Thyroid gland (tissue), 4 donors: ENCODE data around the gene CFAP210. TPM values are rescaled to one million over a fixed set of nuclear protein-coding genes. Genes with fewer than 3 reads are reported as not detected.

ENCODE experiments used
- DNase-seq, 2 donors: peaks; one replicate each; pipeline ENCODE4 v3.0.0-alpha.2; 2019
- H3K27ac ChIP-seq, 3 donors: fragments of 200-600 bp; sonication (generic); 1 replicate in 2 of 3; 2 replicates in 1 of 3; pipeline ENCODE4 v1.5.1; 2016 to 2019; ENCODE audit warnings: mild to moderate bottlenecking in 1 of 3, moderate library complexity in 1 of 3
- H3K27me3 ChIP-seq: fragments of 200-600 bp; sonication (generic); one replicate; pipeline ENCODE4 v1.5.1; 2019
- H3K36me3 ChIP-seq, 2 donors: fragments of 200-600 bp; sonication (generic); one replicate each; pipeline ENCODE4 v1.5.1; 2016 to 2019
- H3K4me1 ChIP-seq, 2 donors: fragments of 200-600 bp; sonication (generic); one replicate each; pipeline ENCODE4 v1.5.1; 2017 to 2019
- H3K4me3 ChIP-seq, 3 donors: fragments of 200-600 bp; sonication (generic); replicated peaks in 1 of 3; 1 replicate in 2 of 3; 2 replicates in 1 of 3; pipeline ENCODE4 v1.5.1; 2016; ENCODE audit warnings: mild to moderate bottlenecking in 1 of 3
- H3K9me3 ChIP-seq: fragments of 200-600 bp; sonication (generic); one replicate; pipeline ENCODE4 v1.5.1; 2017
- CTCF ChIP-seq, 6 experiments: fragments of 200-600 bp in 3 of 6; fragments of 450-650 bp in 3 of 6; sonication (generic) in 3 of 6; IDR thresholded peaks; one replicate each; pipeline ENCODE4 v1.5.1; 2016 to 2019; ENCODE audit warnings: antibody characterized with exemption in 6 of 6, mild to moderate bottlenecking in 2 of 6, inconsistent platforms in 1 of 6, moderate library complexity in 1 of 6
- POLR2A ChIP-seq, 2 donors: fragments of 450-650 bp; IDR thresholded peaks; one replicate each; pipeline ENCODE4 v1.6.1; 2017; ENCODE audit warnings: antibody characterized with exemption in 2 of 2, mild to moderate bottlenecking in 2 of 2, moderate library complexity in 1 of 2
- WGBS, 2 donors: methylation state at CpG; one replicate each; pipeline ENCODE4 v1.1.5; 2017; 5-methylcytosine and 5-hydroxymethylcytosine counted together
- intact Hi-C: fragments of 100-400 bp; cut with DNase I; formaldehyde crosslinking; loops from one replicate; pipeline ENCODE4 v1.15.1; 2023
- total RNA-seq, 4 donors: library from RNA; depleted of rRNA; stranded (reverse); fragments of >200 nt; gene quantifications; one replicate each; pipeline ENCODE4 v1.2.3, GENCODE V29; 2016

The CFAP210 gene
- total RNA-seq, 4 donors from 2014 or later, result 1.6 TPM; not detected in 2

- no peak overlapping the region for H3K27ac ChIP-seq
- 93% methylated on average over 2 of the region's 2 CpGs for WGBS, 2 donors
- no peaks in the 10 kb centered on the region for H3K4me1 ChIP-seq
- TF ChIP-seq POLR2A (IDR thresholded peaks at IDR 0.05), result no peak
- TF ChIP-seq CTCF (IDR thresholded peaks at IDR 0.05), result no peak
- no peaks in the 10 kb centered on the region for H3K27me3 ChIP-seq
- no peaks in the 10 kb centered on the region for H3K9me3 ChIP-seq
- H3K36me3 ChIP-seq, result no peaks in the 10 kb centered on the region
- no peak for DNase-seq
- intact Hi-C loops, result no loop called here
- no peak overlapping the region for H3K4me3 ChIP-seq
Measured at GRCh38 chr2:169647496-169647895, 46.7 kb downstream of the CFAP210 start.

GRCh38 chr2:169644173-169644572 lies 50.0 kb downstream of the CFAP210 start:
- H3K4me1 ChIP-seq, result no peaks in the 10 kb centered on the region
- intact Hi-C loops, result no loop called here
- H3K27me3 ChIP-seq, result no peaks in the 10 kb centered on the region
- 62 to 71% methylated on average over 3 of the region's 3 CpGs for WGBS, 2 donors
- no peak overlapping the region for H3K4me3 ChIP-seq
- DNase-seq, result no peak
- TF ChIP-seq CTCF (IDR thresholded peaks at IDR 0.05) (no peak), POLR2A (IDR thresholded peaks at IDR 0.05) (no peak)
- no peaks in the 10 kb centered on the region for H3K36me3 ChIP-seq
- H3K27ac ChIP-seq, result no peak overlapping the region
- H3K9me3 ChIP-seq, result no peaks in the 10 kb centered on the region

- H3K36me3 ChIP-seq, result peaks cover 12 to 14% of the 10 kb centered on the region in 2 donors
- no peaks in the 10 kb centered on the region for H3K9me3 ChIP-seq
- no peak overlapping the region for H3K4me3 ChIP-seq
- intact Hi-C loops, result no loop called here
- 97% methylated on average over 2 of the region's 2 CpGs for WGBS, 2 donors
- H3K27ac ChIP-seq, result no peak overlapping the region
- no peaks in the 10 kb centered on the region for H3K4me1 ChIP-seq
- TF ChIP-seq POLR2A (IDR thresholded peaks at IDR 0.05) (no peak), CTCF (IDR thresholded peaks at IDR 0.05) (no peak)
- no peak for DNase-seq
- H3K27me3 ChIP-seq, result no peaks in the 10 kb centered on the region
Measured at GRCh38 chr2:169641464-169641863, 52.7 kb downstream of the CFAP210 start.

- TF ChIP-seq POLR2A (IDR thresholded peaks at IDR 0.05) (no peak), CTCF (IDR thresholded peaks at IDR 0.05) (no peak)
- no peaks in the 10 kb centered on the region for H3K9me3 ChIP-seq
- no peaks in the 10 kb centered on the region for H3K4me1 ChIP-seq
- no peak for DNase-seq
- no peak overlapping the region for H3K27ac ChIP-seq
- H3K27me3 ChIP-seq, result no peaks in the 10 kb centered on the region
- H3K4me3 ChIP-seq, result no peak overlapping the region
- H3K36me3 ChIP-seq, result peaks cover 24 to 25% of the 10 kb centered on the region in 2 donors
- intact Hi-C loops, result no loop called here
- WGBS, 2 donors, result 91 to 93% methylated on average over 2 of the region's 2 CpGs
Measured at GRCh38 chr2:169640104-169640503, 54.1 kb downstream of the CFAP210 start.

- no peaks in the 10 kb centered on the region for H3K27me3 ChIP-seq
- H3K27ac ChIP-seq, result no peak overlapping the region
- no peak overlapping the region for H3K4me3 ChIP-seq
- no peaks in the 10 kb centered on the region for H3K9me3 ChIP-seq
- no peaks in the 10 kb centered on the region for H3K4me1 ChIP-seq
- WGBS, 2 donors, result 96% methylated on average over 3 of the region's 3 CpGs
- DNase-seq, result no peak
- intact Hi-C loops, result no loop called here
- TF ChIP-seq POLR2A (IDR thresholded peaks at IDR 0.05), result no peak
- TF ChIP-seq CTCF (IDR thresholded peaks at IDR 0.05), result no peak
- peaks cover 45 to 50% of the 10 kb centered on the region in 2 donors for H3K36me3 ChIP-seq
Measured at GRCh38 chr2:169637620-169638019, 56.6 kb downstream of the CFAP210 start.
